ENCODE measurements around the gene LGR4.

DNA sequence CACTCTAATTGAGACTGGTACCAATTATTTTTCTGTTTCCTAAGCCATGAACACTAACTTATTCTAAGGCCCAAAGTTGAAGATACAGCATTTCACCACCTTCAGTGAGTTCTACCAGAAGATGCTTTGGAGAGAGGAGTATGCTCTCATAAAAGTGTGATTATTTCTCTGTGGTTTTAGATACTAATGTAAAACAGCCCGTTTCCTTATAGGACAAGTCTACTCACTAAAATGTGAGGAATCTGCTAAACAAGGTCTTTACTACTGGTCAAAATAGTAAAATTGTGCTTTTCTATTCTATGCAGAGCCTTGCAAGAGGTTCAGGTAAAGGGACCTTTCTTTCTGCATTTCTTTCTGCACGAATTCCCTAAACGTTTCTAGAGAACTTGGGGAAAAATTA, 2.4 kb downstream of the LGR4 start:
- TF ChIP-seq, protein P1, sequence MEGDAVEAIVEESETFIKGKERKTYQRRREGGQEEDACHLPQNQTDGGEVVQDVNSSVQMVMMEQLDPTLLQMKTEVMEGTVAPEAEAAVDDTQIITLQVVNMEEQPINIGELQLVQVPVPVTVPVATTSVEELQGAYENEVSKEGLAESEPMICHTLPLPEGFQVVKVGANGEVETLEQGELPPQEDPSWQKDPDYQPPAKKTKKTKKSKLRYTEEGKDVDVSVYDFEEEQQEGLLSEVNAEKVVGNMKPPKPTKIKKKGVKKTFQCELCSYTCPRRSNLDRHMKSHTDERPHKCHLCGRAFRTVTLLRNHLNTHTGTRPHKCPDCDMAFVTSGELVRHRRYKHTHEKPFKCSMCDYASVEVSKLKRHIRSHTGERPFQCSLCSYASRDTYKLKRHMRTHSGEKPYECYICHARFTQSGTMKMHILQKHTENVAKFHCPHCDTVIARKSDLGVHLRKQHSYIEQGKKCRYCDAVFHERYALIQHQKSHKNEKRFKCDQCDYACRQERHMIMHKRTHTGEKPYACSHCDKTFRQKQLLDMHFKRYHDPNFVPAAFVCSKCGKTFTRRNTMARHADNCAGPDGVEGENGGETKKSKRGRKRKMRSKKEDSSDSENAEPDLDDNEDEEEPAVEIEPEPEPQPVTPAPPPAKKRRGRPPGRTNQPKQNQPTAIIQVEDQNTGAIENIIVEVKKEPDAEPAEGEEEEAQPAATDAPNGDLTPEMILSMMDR (IDR thresholded peaks at IDR 0.05) = no peak
- TF ChIP-seq POLR2A (IDR thresholded peaks at IDR 0.05) = no peak

Data from heart left ventricle (tissue), 13 donors.